ENCODE data around the gene KNDC1. TPM values are rescaled to one million over a fixed set of nuclear protein-coding genes. Genes with fewer than 3 reads are reported as not detected.

The KNDC1 gene
- total RNA-seq, 1 donor from 2014 or later = 20.3 TPM

GRCh38 chr10:133266056-133266795 is 106.2 kb downstream of the KNDC1 start:
- TF ChIP-seq CTCF (IDR thresholded peaks at IDR 0.05; ENCODE audit: unreplicated experiment) = no peak
- no peaks in the 10 kb centered on the region for H3K9me3 Mint-ChIP-seq
- peaks cover 11% of the 10 kb centered on the region for H3K27me3 Mint-ChIP-seq (ENCODE audit: low read depth)
- no peaks in the 10 kb centered on the region for H3K36me3 Mint-ChIP-seq
- no peak for DNase-seq (ENCODE audit: low spot score in 2 of 2, unreplicated experiment in 2 of 2)
- no peak overlapping the region for H3K27ac Mint-ChIP-seq
- H3K4me3 Mint-ChIP-seq = no peak overlapping the region
- H3K4me1 Mint-ChIP-seq = peaks cover 2% of the 10 kb centered on the region

DNA sequence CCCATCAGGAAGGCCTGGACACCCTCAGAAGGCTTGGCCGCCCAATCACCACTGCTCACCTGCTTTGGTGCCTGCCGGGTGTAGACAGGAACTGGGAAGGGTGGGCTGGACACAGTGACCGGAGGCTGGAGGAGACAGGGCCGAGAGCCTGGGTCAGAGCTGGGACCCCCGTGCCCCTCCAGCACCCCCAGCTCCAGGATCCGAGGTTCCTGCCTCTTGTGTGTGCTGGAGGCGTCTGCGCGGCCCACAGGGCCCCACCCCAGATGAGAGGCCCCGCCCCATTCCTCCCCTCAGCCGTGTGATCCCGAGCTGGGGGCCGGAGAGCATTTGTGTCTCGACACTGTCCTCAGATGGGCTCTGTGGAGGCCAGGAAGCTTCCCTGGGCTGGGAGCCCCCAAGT is 107.3 kb downstream of the KNDC1 start:
- peaks cover 2% of the 10 kb centered on the region for H3K4me1 Mint-ChIP-seq

GRCh38 chr10:133267829-133268228 is 107.8 kb downstream of the KNDC1 start:
- Mint-ChIP-seq H3K36me3 (no peaks in the 10 kb centered on the region), H3K4me3 (no peak overlapping the region), H3K27me3 (ENCODE audit: low read depth) (peaks cover 11% of the 10 kb centered on the region), H3K4me1 (no peaks in the 10 kb centered on the region), H3K27ac (no peak overlapping the region), H3K9me3 (no peaks in the 10 kb centered on the region)
- DNase-seq (ENCODE audit: low spot score in 2 of 2, unreplicated experiment in 2 of 2) = no peak
- no peak for TF ChIP-seq CTCF (IDR thresholded peaks at IDR 0.05; ENCODE audit: unreplicated experiment)

More for the DNA sequence above, 107.3 kb downstream of the KNDC1 start:
- Mint-ChIP-seq H3K27me3 (ENCODE audit: low read depth) (peaks cover 11% of the 10 kb centered on the region), H3K36me3 (no peaks in the 10 kb centered on the region), H3K4me3 (no peak overlapping the region), H3K9me3 (no peaks in the 10 kb centered on the region), H3K27ac (no peak overlapping the region)
- TF ChIP-seq CTCF (IDR thresholded peaks at IDR 0.05; ENCODE audit: unreplicated experiment) = no peak
- no peak for DNase-seq (ENCODE audit: low spot score in 2 of 2, unreplicated experiment in 2 of 2)

DNA sequence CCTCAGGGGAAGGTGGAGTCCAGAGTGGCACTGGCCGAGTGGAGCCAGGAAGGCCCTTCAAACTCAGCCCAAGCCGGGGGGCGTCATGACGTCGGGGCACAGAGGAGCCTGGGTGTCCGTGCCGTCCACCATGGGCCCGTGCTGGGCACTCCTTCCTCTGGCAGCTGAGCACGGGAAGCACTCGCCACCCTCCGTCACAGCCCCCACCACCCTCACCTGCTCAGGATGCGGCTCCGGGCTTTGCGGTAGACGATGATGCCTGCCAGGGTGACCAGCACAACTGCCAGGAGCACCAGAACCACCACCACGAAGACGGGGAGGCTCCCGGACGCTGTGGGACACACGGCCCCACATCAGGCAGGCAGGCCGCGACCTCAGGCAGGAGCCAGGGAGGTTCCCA is 108.5 kb downstream of the KNDC1 start:
- Mint-ChIP-seq H3K4me1 (no peaks in the 10 kb centered on the region), H3K36me3 (no peaks in the 10 kb centered on the region), H3K9me3 (no peaks in the 10 kb centered on the region), H3K27ac (no peak overlapping the region), H3K27me3 (ENCODE audit: low read depth) (peaks cover 9% of the 10 kb centered on the region), H3K4me3 (no peak overlapping the region)
- DNase-seq (ENCODE audit: low spot score in 2 of 2, unreplicated experiment in 2 of 2) = no peak
- no peak for TF ChIP-seq CTCF (IDR thresholded peaks at IDR 0.05; ENCODE audit: unreplicated experiment)

DNA sequence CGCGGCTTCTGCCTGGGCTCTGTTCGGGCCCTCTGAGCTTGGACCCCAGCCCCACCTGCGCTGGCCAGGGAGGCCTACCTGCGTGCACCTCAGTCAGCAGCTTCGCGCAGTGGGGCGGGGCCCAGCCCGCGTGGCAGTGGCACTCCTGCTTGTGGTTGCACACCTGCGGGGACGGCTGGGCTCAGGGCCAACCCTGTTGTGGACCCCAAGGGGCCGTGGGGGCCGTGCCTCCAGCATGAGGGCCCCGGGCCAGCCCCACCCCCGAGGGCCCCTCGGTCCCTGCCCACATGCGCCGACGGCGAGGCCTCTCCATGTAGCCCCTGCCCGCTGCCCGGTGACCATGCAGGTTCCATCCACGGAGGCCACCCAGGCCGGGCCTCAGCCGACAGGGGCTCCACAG is 109.3 kb downstream of the KNDC1 start:
- peaks cover 6% of the 10 kb centered on the region for H3K27me3 Mint-ChIP-seq (ENCODE audit: low read depth)
- no peak overlapping the region for H3K4me3 Mint-ChIP-seq
- no peak for TF ChIP-seq CTCF (IDR thresholded peaks at IDR 0.05; ENCODE audit: unreplicated experiment)
- H3K36me3 Mint-ChIP-seq = no peaks in the 10 kb centered on the region
- H3K27ac Mint-ChIP-seq = no peak overlapping the region
- H3K4me1 Mint-ChIP-seq = no peaks in the 10 kb centered on the region
- no peaks in the 10 kb centered on the region for H3K9me3 Mint-ChIP-seq
- no peak for DNase-seq (ENCODE audit: low spot score in 2 of 2, unreplicated experiment in 2 of 2)
